GM12801 (cell line): ENCODE data around the gene PDE9A.

Experiments
- CTCF ChIP-seq: IDR thresholded peaks from one replicate; pipeline ENCODE4 v1.5.1; 2011; ENCODE audit warnings: control low read depth; ENCODE audit not compliant: insufficient read length; ENCODE audit errors: extremely low read depth

The PDE9A gene

GRCh38 chr21:42781150-42781970, 127.9 kb downstream of the PDE9A start:
- no peak for TF ChIP-seq CTCF

GRCh38 chr21:42781971-42782722, 128.7 kb downstream of the PDE9A start:
- TF ChIP-seq CTCF = no peak

GRCh38 chr21:42782723-42783242, 129.4 kb downstream of the PDE9A start:
- TF ChIP-seq CTCF = no peak

GRCh38 chr21:42784276-42784675, 130.9 kb downstream of the PDE9A start:
- no peak for TF ChIP-seq CTCF

GRCh38 chr21:42784896-42785451, 131.6 kb downstream of the PDE9A start:
- no peak for TF ChIP-seq CTCF

- TF ChIP-seq CTCF = no peak
Observed at GRCh38 chr21:42785666-42786427, 132.4 kb downstream of the PDE9A start.
